HepG2 (cell line): ENCODE data around the gene FXR2. TPM values are rescaled to one million over a fixed set of nuclear protein-coding genes. Genes with fewer than 3 reads are reported as not detected.

Experiments
- BHLHE40 ChIP-seq: IDR thresholded peaks from 2 replicates; pipeline ENCODE4 v1.6.1; 2011; ENCODE audit warnings: low read length, improper control_type of control experiment
- CSRNP1 ChIP-seq: sonication (generic); formaldehyde crosslinking; IDR thresholded peaks from 2 replicates; pipeline ENCODE4 v1.8.1; 2023; ENCODE audit warnings: mild to moderate bottlenecking, missing genetic modification reagents
- FOSL1 ChIP-seq: sonication (generic); formaldehyde crosslinking; IDR thresholded peaks from 2 replicates; pipeline ENCODE4 v1.9.0; 2021; ENCODE audit warnings: missing genetic modification reagents, borderline replicate concordance
- GZF1 ChIP-seq: sonication (generic); formaldehyde crosslinking; IDR thresholded peaks from 2 replicates; pipeline ENCODE4 v1.5.1; 2020; ENCODE audit warnings: mild to moderate bottlenecking, missing genetic modification reagents
- KIAA2018 ChIP-seq: sonication (generic); formaldehyde crosslinking; IDR thresholded peaks from 2 replicates; pipeline ENCODE4 v1.5.0; 2020; ENCODE audit warnings: mild to moderate bottlenecking, missing genetic modification reagents, borderline replicate concordance
- NAIF1 ChIP-seq: sonication (generic); formaldehyde crosslinking; IDR thresholded peaks from 2 replicates; pipeline ENCODE4 v1.5.0; 2020; ENCODE audit warnings: mild to moderate bottlenecking, missing genetic modification reagents, borderline replicate concordance
- NONO ChIP-seq, 2 experiments: fragments of 450-650 bp in 1 of 2; sonication (generic) in 1 of 2; formaldehyde crosslinking in 1 of 2; IDR thresholded peaks in 1 of 2; conservative IDR thresholded peaks in 1 of 2; 2 replicates each; pipeline versions ENCODE4 v1.6.1 to v1.8.0; 2017 to 2022; ENCODE audit warnings: mild to moderate bottlenecking in 1 of 2, missing genetic modification reagents in 1 of 2, moderate library complexity in 1 of 2
- POGK ChIP-seq: sonication (generic); formaldehyde crosslinking; conservative IDR thresholded peaks from 2 replicates; pipeline ENCODE4 v1.8.0; 2022; ENCODE audit warnings: mild to moderate bottlenecking, moderate library complexity, missing genetic modification reagents
- TAF1 ChIP-seq: sonication (generic); formaldehyde crosslinking; IDR thresholded peaks from 2 replicates; pipeline ENCODE4 v1.4.0; 2020; ENCODE audit warnings: missing genetic modification reagents
- TEF ChIP-seq: sonication (generic); formaldehyde crosslinking; IDR thresholded peaks from 2 replicates; pipeline ENCODE4 v1.5.0; 2020; ENCODE audit warnings: missing genetic modification reagents
- TFDP2 ChIP-seq: sonication (generic); formaldehyde crosslinking; IDR thresholded peaks from 2 replicates; pipeline ENCODE4 v1.4.0; 2020; ENCODE audit warnings: missing genetic modification reagents
- ZNF235 ChIP-seq: sonication (generic); formaldehyde crosslinking; IDR thresholded peaks from 2 replicates; pipeline ENCODE4 v1.8.1; 2023; ENCODE audit warnings: mild to moderate bottlenecking, missing genetic modification reagents, borderline replicate concordance
- ZNF331 ChIP-seq: sonication (generic); formaldehyde crosslinking; IDR thresholded peaks from 2 replicates; pipeline ENCODE4 v1.4.0; 2020; ENCODE audit warnings: missing genetic modification reagents
- ZNF570 ChIP-seq: sonication (generic); formaldehyde crosslinking; IDR thresholded peaks from 2 replicates; pipeline ENCODE4 v1.4.0; 2020; ENCODE audit warnings: mild to moderate bottlenecking, missing genetic modification reagents, borderline replicate concordance
- polyA plus RNA-seq, 8 experiments: library from polyadenylated mRNA; depleted of rRNA in 3 of 8; stranded (reverse) in 7 of 8; unstranded in 1 of 8; fragments of >200 nt; fragmentation: Illumina TruSeq in 4 of 8; extraction: Trizol in 4 of 8; gene quantifications; 2 replicates each; pipeline versions ENCODE4 v1.2.1 to v1.2.3, GENCODE V29; 2011 to 2016; ENCODE audit warnings: low read depth in 4 of 8, missing spikeins in 1 of 8, mixed read lengths in 1 of 8; ENCODE audit not compliant: insufficient read depth in 1 of 8
- total RNA-seq, 5 experiments: library from RNA; depleted of rRNA; stranded (reverse); fragments of >200 nt; fragmentation: Illumina TruSeq; extraction: Trizol; gene quantifications; 2 replicates each; pipeline ENCODE4 v1.2.3, GENCODE V29; 2016; ENCODE audit warnings: low read depth in 1 of 5

The FXR2 gene
- total and polyA plus RNA-seq, 2 of the 13 experiments (the other 11 are each of a cell fraction or from before 2014, with no cell fraction given) = 20.9 to 24.4 TPM

GRCh38 chr17:7572588-7573323 is 41.9 kb downstream of the FXR2 start (continued):
- no peak for TF ChIP-seq POGK (CRISPR knock-in tag)
- no peak for TF ChIP-seq TEF (CRISPR knock-in tag)
- peak; percentile 87 for TF ChIP-seq TAF1 (CRISPR knock-in tag)
- TF ChIP-seq KIAA2018 (CRISPR knock-in tag) = no peak
- no peak; the same call in 1 of the 2 replicates for TF ChIP-seq CSRNP1
- no peak for TF ChIP-seq ZNF331 (CRISPR knock-in tag)
- 0 out of 2 replicates have a peak, but pooled peaks have one; percentile 11 for TF ChIP-seq TFDP2 (CRISPR knock-in tag)
- TF ChIP-seq GZF1 (CRISPR knock-in tag) = no peak
- peak; percentile 70; the same call in 1 of the 2 replicates for TF ChIP-seq NAIF1 (CRISPR knock-in tag)
- TF ChIP-seq ZNF235 (CRISPR knock-in tag) = peak; percentile 9; the same call in 1 of the 2 replicates
- TF ChIP-seq ZNF570 (CRISPR knock-in tag) = no peak
- TF ChIP-seq BHLHE40 = no peak
- TF ChIP-seq FOSL1 (CRISPR knock-in tag) = no peak
- no peak for TF ChIP-seq NONO (IDR thresholded peaks at IDR 0.05)
- peak; percentile 88 for TF ChIP-seq NONO (CRISPR knock-in tag; conservative IDR thresholded peaks at IDR 0.05)
